Activated CD8-positive, alpha-beta memory T cell treated with anti-CD3 and anti-CD28 coated beads for 36 hours (primary cell): ENCODE measurements around the gene TRERF1. TPM values are rescaled to one million over a fixed set of nuclear protein-coding genes. Genes with fewer than 3 reads are reported as not detected.

ENCODE experiments used
- CTCF ChIA-PET: fragments of 350-600 bp; sonication (Branson Sonifier 250); formaldehyde crosslinking; loops from one replicate; lab custom pipeline; 2021; ENCODE audit warnings: antibody characterized with exemption; lab: Charles Lee
- POLR2A ChIA-PET: fragments of 350-600 bp; sonication (Branson Sonifier 250); formaldehyde crosslinking; loops from one replicate; lab custom pipeline; 2021; ENCODE audit warnings: antibody characterized with exemption; lab: Charles Lee
- total RNA-seq, 2 experiments: library from RNA; stranded (reverse); gene quantifications; one replicate each; pipeline ENCODE4 v1.2.3, GENCODE V29; 2021

TRERF1 gene
- total RNA-seq, 2 experiments from 2014 or later: 7.5 to 8.1 TPM

DNA sequence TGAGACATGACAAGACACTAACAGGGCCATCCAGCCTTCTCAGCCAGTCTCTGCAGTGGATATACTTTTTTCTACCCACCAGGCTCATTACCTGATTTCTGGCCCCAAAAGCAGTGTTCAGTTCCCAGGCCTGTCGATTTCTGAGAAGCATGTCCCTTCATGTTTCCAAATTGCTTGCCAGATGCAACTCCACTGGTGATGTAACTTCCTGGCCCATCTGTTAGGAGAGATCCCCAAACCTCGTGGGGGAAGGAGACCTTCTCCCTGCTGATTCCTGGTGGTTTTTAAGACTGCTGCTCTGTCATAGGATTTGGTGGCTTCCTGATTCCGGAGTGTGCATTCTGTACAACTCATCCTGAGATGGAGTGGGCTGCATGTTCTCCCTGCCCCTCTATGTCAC lies 202.4 kb downstream of the TRERF1 start:
- POLR2A ChIA-PET: no interaction called here

DNA sequence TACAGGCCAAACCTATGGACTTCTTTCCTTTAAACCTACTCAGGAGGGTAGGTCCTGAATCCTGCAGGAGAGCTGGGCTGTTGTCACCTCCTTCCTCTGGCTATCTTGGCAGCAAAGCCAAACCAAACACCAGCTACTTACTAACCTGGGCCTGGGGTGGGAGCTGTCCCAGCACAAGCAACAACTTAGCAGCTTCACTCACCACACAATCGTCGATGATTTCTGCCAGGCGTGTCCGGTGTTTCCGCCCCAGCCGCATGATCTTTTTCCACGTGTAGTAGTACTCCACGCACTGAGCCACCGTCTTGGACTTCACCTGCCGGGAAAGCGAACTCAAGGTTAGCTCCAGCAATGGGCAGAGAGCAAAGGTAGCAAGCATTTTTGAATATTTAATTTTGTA lies 208.7 kb downstream of the TRERF1 start:
- ChIA-PET CTCF (no interaction called here), POLR2A (no interaction called here)

More for the DNA sequence above, 202.4 kb downstream of the TRERF1 start:
- CTCF ChIA-PET: no interaction called here

DNA sequence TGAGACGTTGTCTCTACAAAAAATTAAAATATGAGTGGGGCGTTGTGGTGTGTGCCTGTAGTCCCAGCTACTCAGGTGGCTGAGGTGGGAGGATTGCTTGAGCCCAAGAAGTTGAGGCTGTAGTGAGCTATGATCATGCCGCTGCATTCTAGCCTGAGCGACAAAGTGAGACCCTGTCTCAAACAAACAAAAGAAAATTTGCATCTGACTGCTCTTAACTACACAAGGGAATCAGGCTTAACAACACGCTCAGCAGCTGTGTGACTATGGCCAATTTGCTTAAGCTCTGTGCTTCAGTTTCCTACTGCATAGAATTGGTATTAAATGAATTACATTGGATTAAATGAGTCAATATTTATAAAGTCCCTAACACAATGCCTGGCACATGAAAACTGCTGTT lies 209.8 kb downstream of the TRERF1 start:
- POLR2A ChIA-PET: no interaction called here
- CTCF ChIA-PET: interaction anchor here (1.5 kb wide), 1 partner anchor 306 kb away, joined by 4 read pairs; no protein-coding TSS in a partner anchor

DNA sequence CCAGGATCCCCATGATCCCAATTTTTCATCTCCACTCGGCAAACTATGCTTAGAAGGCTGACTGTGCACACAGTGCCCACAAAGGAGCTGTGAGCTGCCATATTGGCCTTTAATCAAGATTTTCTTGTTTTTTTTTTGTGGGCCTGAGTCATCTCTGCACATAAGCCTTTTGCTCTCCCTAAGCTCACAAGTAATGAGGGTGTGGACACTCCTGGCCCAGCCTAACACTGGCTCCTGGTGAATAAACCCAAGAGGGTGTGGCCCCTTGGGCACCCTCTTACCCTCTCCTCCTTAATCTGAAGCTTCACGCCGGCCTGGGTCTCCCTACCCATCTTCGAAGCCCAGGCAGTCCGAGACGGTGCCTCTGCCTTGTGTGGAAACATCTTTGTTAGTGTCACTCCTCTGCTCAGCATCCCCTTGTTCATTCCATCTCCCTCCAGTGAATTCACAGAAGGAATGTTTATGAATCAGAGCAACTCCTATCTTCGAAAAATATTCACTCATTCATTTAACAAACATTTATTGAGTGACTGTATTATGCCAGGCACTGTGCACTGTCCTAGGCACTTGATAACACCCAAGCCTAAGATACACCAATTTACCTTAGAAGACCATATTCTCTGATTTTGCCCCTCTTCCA lies 211.9 kb downstream of the TRERF1 start:
- ChIA-PET POLR2A (no interaction called here), CTCF (no interaction called here)

DNA sequence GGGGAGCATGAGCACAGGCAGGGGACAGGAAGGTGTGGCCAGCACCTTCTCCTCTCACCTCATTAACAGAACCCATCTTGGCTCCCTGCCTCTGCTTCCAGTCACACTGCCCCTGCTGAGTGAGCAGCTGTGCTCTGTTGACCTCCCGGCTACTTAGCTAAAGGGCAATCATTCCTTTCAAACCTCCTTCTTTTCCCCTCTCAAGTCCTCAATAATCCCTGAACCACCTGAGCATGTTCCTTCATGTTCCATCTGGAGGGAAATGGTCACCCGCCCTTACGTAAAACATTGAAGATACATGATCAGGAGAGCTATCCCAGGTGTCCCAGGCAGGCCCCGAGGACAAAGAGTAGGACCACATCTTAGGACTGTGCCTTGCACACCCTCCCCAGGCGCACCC lies 212.4 kb downstream of the TRERF1 start:
- ChIA-PET CTCF (no interaction called here), POLR2A (no interaction called here)

DNA sequence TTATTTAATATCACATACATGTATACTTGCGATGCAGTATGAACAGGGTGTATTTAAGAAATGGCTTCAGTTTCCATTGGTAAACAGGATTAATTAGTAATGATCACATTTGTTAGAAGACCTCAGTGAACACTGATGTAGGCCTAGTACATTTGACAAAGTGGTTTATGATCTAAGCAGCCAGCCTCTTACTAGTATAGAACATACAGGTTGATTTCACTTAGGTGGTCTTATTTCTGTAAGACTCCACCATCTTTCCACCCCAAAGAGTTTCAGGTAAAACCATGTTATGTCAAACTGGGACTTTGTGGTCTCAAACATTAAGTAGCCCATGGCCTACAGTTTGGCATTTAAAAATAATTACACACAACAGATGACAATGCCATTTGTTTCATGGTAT lies 213.9 kb downstream of the TRERF1 start:
- POLR2A ChIA-PET: no interaction called here
- CTCF ChIA-PET: interaction anchor here (1.1 kb wide), 1 partner anchor 133 kb away, joined by 3 read pairs; no protein-coding TSS in a partner anchor

DNA sequence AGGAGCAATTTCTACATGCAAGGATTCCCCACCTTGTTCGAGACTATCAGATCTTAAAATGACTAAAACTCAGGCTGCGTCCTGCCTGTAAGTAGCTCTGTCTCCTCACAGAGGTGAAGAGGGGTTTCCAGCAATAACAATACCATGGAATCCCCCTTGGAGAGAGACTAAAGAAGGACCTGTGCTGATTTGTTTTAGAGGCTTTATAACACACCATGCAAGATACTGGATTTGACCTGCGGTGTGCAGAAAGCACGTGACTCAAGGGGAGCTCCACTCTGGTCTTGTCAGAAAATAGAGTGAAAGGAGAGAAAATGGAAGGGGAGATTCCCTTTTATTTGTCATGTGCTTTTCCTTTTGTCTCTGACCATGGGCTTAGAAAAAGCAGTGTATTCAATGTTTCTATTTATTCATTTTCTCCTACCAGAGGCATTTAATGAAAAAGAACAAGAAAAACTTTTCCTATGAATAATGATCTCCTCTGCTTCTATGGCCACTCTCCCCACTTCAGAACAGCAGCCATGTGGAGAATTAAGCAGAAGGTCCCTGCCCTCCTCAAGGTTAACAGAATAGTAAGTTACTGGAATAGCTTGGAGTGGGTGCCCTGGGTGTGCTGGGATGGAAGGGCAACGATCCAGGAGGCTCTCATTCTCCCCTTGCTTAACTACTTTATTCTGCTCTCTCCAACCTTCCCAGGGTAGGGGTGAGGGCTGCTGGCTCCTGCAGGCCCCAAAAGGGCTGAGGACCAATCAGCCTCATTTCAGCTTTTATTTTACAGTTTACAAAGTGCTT lies 214.8 kb downstream of the TRERF1 start:
- CTCF ChIA-PET: interaction anchor here (1.0 to 1.1 kb wide), 2 partner anchors 132 to 311 kb away, joined by 3 read pairs; no protein-coding TSS in a partner anchor
- POLR2A ChIA-PET: interaction anchor here (0.6 kb wide), 1 partner anchor 297 kb away, joined by 5 read pairs; no protein-coding TSS in a partner anchor

DNA sequence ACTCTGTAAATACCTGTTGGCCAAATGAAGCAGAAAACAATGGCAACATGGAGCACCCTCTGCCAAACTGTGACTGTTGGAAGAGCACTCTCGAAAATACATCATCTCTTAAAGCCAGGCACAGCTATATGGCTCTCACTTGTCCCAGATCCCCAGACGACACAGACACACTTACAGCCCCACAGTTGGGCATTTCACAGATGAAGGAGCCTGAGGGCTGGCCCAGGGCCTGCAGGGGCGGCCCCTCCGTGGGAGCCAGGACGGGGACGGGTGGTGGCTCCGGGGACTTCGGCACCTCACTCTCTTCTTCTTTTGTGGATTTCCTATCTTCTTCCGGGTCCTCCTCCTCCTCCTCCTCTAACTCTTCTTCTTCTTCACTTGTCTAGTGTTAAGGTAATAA lies 215.7 kb downstream of the TRERF1 start:
- ChIA-PET POLR2A (no interaction called here), CTCF (interaction anchor here (2.9 kb wide), 1 partner anchor 311 kb away, joined by 7 read pairs; no protein-coding TSS in a partner anchor)

DNA sequence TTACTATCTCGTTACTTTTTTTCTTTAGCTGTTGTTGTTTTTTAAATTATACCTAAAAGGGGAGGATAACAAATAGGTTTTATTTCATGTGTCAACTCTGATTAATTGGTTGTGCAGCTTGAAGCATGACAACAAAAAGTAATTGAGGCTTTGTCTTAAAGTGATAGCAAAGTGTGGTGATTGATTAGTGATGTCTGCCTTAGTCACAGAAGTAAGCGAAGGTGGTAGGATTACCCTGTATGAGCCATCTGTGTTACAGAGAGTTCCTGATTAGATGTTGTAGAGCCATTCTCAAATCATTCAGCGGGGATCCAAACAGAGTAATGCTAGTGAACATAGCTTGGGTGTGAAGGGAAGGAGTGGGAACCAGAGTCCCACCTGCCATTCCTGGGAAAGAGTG lies 219.7 kb downstream of the TRERF1 start:
- POLR2A ChIA-PET: no interaction called here
- CTCF ChIA-PET: interaction anchor here (0.7 kb wide), 1 partner anchor 18 kb away, joined by 3 read pairs; no protein-coding TSS in a partner anchor

DNA sequence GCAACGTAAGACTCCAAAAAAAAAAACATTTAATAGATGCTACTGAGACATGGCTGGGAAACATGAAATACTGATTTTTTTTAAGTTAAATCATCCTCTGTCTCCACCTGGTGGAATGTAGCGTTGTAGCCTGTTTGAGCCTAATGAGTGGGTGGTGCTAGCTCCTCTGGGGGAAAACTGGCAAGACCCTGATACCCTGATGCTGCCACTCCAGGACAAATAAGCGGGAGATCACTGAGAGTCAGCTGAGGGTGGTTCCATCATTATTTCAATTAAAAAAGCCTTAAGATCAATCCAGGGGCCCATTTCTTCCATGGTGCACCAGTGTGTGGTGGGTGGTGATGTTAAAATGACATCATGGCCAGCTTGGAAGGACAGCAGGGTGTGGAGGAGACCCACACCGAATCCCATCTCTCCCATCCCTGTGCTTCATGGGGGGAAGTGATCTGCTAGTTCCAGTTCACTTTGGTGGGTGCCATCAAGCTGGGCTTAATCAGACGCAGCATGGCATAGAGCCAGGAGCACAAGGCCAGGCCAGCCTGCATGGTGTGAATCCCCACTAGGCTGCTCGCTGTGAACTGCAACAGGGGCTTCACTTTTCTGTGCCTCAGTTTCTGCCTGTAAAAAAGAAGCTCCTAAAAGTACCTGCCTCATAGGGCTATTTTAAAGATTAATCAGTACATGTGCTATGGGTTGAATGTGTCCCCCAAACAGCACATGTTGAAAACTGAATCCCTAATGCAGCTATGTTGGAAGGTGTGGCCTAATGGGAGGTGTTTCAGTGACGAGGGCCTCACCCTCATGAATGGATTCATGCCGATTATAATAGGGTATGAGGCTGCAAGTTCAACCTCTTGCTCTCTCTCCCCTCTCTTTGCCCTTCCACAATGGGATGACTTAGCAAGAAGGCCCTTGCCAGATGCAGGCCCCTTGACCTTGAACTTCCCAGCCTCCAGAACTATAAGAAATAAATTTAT lies 221.1 kb downstream of the TRERF1 start:
- CTCF ChIA-PET: interaction anchor here (0.7 to 2.7 kb wide), 4 partner anchors 61 to 901 kb away, joined by 3 to 8 read pairs (median 3); no protein-coding TSS in a partner anchor

DNA sequence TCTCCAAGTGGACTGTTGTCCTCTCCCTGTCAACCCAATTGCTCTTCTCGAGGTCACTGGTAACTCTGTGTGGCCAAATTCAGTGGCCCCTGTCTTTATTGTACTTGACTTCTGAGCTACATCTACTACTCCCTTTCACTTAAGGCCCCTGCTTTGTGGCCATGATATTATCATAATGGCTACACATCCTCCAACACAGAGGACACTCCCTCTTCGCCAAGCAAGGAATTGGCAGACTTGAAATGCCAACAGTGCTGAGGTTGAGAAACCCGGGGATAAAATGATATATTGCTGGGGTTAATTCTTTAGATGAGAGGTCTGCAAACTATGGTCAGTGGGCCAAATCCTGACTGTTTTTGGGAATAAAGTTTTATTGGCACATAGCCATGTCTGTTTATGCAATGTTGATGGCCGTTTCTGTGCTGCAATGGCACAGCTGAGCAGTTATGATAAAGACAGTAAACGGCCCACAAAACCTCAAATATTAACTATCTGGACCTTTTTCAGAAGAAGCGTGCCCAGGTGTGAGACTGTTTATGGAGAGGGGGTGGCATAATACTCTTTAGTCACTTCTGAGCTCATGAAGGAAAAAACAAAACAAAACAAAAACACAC lies 222.1 kb downstream of the TRERF1 start:
- CTCF ChIA-PET: interaction anchor here (0.7 to 2.7 kb wide), 3 partner anchors 60 to 902 kb away, joined by 3 to 8 read pairs (median 3); no protein-coding TSS in a partner anchor
- POLR2A ChIA-PET: no interaction called here

More for the DNA sequence above, 221.1 kb downstream of the TRERF1 start:
- POLR2A ChIA-PET: no interaction called here

DNA sequence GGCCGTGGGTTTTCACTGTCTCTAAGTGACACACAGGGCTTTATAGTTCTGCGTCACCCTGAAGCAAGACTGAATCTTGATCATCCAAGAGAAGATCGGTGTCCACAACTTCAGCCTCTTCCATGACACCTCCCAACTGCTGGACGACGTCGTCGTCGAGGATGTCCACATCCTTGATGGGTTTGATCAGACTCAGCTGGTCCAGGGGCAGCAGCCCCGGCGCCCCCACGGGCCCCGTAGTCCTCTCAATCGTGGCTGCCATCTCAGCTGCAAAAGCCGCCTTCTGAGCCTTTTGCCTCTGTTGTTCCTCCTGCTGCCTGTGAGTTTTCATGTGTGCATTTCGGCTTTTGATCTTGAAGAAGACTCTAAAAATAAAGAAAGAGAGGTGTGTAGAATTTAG lies 223.4 kb downstream of the TRERF1 start:
- ChIA-PET CTCF (no interaction called here), POLR2A (no interaction called here)

DNA sequence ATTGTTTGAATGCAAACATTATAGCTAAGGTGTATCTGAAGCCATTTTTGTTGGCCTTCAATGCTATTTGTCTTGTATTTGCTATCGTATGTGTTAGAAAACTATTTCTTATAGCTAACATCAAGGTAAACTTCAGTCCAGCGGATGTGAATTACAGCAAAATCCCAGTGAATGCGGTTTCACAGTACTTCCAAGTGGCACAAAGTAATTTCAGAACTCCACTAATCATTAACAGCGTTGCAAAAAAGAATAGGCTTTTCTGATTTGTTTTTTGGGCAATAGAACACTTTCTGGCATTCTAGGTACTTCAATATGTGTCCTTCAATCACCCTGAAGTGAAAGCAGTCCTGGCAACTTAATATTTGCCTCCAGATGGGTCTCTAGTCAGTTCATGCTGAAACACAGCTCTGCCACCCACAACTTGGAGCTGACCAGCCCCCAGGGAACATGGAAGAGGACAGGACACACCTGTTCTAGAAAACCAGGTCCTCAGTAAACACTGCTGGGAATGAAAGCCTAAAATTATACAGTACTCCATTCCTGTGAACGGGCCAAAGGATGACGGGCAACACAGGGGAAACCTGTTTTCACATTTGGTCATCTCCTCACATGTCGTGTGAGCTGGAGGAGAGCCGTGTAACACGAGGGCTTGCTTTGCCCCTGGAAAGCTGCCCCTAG lies 224.4 kb downstream of the TRERF1 start:
- ChIA-PET CTCF (no interaction called here), POLR2A (no interaction called here)

DNA sequence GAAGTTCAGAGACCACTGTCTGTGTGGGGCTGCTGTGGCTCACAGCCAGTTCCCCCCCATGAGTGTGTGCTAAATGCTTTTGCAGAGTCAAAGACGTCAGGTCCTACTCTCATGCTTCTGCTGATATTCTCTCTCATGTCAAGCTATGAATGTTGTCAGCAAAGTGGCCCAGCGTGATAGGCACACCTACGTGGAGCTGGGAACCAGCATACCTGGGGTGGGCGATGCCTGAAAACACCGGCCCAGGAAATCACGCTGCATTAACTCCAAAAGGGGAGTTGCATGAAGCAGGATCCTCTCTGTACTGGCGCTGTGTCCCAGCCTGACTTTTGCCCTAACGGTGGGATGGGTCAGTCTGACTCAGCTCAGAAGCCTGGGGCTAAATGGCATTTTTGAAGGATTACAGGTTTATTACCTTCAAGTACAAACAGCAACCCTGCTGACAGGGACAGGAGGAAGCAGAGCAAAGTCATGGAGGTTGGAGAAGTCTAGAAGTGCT lies 225.0 kb downstream of the TRERF1 start:
- CTCF ChIA-PET: no interaction called here
- POLR2A ChIA-PET: no interaction called here

DNA sequence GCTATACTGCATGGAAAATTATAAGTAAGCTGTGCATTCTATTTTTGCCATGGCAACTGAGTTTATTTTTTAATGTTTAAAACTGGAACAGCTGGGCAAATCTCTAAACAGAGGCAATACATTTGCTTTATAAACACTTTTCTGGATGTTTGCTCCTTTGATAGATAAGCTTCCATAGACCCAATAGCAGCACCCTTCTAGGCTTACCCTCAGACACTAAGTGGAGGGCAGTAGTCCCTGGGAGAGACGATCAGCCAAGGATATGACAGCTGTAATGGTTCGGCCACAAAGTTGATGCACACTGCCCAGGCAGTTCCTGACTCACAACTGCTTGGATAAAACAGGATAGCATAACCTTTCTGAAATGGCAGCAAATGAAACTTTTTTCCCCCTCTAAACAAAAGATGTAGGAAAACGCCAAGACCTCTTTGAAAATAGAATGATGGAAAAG lies 225.5 kb downstream of the TRERF1 start:
- CTCF ChIA-PET: no interaction called here

DNA sequence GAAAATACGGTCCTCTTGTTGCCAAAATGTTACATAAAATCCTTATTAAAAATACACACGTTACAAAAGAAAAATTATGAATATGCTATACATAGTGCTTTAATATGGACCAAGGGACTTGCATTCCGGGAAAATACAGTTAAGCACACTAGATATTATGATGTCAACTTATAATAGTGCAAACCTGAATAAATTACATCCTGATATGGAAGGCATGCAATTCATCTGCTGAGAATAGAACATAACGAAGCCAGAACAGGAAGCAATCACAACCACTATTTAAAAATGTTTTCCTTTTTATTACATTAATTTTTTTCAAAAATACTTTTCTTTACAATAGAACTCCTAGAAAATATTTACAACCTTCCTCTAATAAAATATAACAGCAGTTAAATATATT lies 226.3 kb downstream of the TRERF1 start:
- CTCF ChIA-PET: interaction anchor here (0.8 to 1.1 kb wide), 2 partner anchors 307 to 311 kb away, joined by 3 to 5 read pairs; no protein-coding TSS in a partner anchor
- POLR2A ChIA-PET: interaction anchor here (0.6 kb wide), 4 partner anchors 19 to 501 kb away, joined by 3 to 5 read pairs (median 4); no protein-coding TSS in a partner anchor

More for the DNA sequence above, 225.5 kb downstream of the TRERF1 start:
- POLR2A ChIA-PET: interaction anchor here (0.6 kb wide), 1 partner anchor 162 kb away, joined by 5 read pairs; no protein-coding TSS in a partner anchor

DNA sequence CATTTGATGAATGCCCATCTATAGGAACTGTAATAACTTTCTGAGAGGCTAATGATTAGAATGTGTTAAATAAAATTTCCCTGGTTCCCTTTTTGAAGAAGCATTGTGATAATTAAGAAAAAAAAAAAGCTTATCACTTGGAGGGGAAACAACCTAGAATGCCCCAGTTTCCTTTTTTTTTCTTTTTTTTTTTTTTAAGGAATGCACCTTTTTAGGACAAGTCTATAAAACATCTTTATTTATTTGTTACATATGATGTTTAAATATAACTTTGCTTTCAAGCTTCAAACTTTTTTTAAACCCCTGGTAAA lies 226.7 kb downstream of the TRERF1 start:
- POLR2A ChIA-PET: interaction anchor here (0.6 kb wide), 3 partner anchors 20 to 502 kb away, joined by 3 to 4 read pairs (median 4); no protein-coding TSS in a partner anchor
- CTCF ChIA-PET: interaction anchor here (0.8 to 1.1 kb wide), 2 partner anchors 307 to 311 kb away, joined by 3 to 5 read pairs; no protein-coding TSS in a partner anchor
